ENCODE results near the gene C17orf107.
A peak's percentile ranks its signal among the peaks of the same experiment; 100 is the strongest.
"Not testable (repeated sequence)": the region's sequence is repeated elsewhere in the genome, so short reads cannot be mapped to it uniquely, and the experiment has no call there.

Gene C17orf107

DNA sequence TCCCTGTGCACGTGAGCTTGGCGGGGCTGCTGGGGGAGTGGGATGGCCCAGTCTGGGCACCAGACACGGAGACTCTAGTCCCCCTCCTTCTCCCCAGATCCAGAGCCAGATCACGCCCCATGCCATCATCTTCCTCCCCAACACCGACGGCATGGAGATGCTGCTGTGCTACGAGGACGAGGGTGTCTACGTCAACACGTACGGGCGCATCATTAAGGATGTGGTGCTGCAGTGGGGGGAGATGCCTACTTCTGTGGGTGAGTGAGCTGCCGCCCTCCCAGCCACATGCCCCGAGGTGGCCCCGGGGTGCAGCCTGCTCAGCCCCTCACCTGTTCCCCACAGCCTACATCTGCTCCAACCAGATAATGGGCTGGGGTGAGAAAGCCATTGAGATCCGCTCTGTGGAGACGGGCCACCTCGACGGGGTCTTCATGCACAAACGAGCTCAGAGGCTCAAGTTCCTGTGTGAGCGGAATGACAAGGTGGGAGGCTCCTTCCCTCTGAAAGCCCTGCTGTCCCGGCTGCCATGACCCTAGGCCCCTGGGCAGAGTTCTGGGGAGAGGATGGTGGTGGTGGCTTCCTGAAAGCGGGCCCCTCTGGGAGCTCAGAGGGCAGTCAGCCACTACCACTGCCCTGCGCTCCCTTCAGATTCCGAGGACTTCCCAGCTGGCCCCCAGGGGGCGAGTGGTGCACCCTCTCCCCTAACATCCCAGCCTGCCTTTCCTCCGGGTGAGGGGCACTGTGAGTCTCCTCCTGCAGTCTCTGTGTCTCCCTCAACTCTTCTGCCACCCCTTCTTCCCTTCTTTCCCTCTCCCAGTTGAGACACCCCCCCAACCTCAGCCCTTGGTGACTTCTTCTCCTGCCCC is 2.8 kb upstream of the C17orf107 start:
- in situ Hi-C loops (cut with HindIII; ENCODE audit: low pct_ligation_motif_present, low pct_unique_long_range_greater_than_20kb, low sequenced_read_pairs), result no loop called here
- no peak for DNase-seq

- in situ Hi-C loops (cut with HindIII; ENCODE audit: low pct_ligation_motif_present, low pct_unique_long_range_greater_than_20kb, low sequenced_read_pairs), result no loop called here
- no peak for DNase-seq
Measured at GRCh38 chr17:4897198-4897687, 2.1 kb upstream of the C17orf107 start.

DNA sequence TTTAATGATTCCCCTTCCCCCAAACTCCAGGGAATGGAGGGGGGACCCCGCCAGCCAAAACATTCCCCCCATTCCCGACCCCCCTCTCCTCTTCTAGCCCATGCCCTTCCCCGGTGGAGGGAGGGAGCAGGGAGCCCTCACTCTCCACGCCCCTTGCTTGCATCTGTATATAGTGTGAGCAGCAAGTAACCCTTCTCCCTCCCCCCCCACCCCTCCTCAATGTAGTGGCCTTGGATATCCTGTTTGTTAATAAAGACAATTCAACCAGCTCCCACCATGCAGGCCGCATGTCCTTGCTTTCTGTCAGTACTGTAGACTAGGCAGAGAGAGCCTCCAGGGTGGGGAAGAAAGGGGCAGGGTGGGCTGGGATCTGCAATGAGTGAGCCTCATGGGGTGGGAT is 1.6 kb upstream of the C17orf107 start:
- in situ Hi-C loops (cut with HindIII; ENCODE audit: low pct_ligation_motif_present, low pct_unique_long_range_greater_than_20kb, low sequenced_read_pairs), result no loop called here
- no peak for DNase-seq

GRCh38 chr17:4898351-4898750 is 985 bp upstream of the C17orf107 start:
- in situ Hi-C loops (cut with HindIII; ENCODE audit: low pct_ligation_motif_present, low pct_unique_long_range_greater_than_20kb, low sequenced_read_pairs), result no loop called here

DNA sequence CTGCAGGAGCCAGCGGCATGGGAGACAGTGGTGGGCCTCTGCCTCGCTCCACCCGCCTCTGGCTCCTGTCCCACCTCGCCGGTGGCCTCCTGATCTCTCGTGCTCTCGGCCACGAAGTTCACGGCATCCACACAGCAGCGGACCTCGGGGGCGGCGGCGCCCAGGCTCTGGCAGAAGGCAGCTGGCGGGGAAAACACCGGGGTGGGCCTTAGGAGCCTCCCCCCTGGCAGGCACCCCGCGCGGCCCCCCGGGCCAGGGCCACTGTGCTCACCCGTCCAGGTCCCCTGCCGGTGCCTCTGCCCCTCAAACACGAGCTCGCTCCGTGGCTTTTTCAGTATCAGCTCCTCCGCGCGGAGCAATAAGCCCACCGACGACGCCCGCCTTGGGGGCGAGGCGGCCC is 409 bp upstream of the C17orf107 start:
- DNase-seq, result no peak
- in situ Hi-C loops (cut with HindIII; ENCODE audit: low pct_ligation_motif_present, low pct_unique_long_range_greater_than_20kb, low sequenced_read_pairs), result no loop called here

More at GRCh38 chr17:4898351-4898750, 985 bp upstream of the C17orf107 start:
- DNase-seq, result no peak

- DNase-seq, result no peak
- in situ Hi-C loops (cut with HindIII; ENCODE audit: low pct_ligation_motif_present, low pct_unique_long_range_greater_than_20kb, low sequenced_read_pairs), result no loop called here
Measured at GRCh38 chr17:4900231-4901107, 1.1 kb downstream of the C17orf107 start.

DNA sequence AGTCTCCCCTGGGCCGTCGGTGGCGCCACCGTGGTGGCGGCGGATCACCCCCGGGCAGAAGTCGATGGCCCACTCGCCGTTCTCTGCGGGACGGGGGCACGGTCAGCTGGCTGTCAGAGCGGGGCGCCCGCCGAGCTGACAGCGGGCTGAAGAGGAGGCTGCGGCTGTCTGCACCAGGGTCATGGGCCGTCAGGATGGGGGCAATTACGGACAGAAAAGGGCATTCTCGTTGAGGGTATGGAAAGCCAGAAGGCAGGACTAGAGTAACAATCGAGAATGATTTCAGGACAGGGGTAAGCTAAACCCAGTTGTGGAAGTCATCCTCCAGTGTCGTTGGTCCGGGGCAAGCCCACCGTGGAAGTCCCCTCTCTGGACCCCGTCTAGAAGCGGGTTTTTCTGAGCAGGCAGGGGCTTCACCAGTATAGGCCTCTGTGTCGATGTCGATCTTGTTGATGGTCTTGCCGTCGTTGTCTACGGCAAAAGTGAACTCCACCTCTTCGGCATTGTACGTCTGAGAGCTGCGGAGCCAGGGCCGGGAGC is 1.8 kb downstream of the C17orf107 start:
- in situ Hi-C loops (cut with HindIII; ENCODE audit: low pct_ligation_motif_present, low pct_unique_long_range_greater_than_20kb, low sequenced_read_pairs), result no loop called here
- no peak for DNase-seq

DNA sequence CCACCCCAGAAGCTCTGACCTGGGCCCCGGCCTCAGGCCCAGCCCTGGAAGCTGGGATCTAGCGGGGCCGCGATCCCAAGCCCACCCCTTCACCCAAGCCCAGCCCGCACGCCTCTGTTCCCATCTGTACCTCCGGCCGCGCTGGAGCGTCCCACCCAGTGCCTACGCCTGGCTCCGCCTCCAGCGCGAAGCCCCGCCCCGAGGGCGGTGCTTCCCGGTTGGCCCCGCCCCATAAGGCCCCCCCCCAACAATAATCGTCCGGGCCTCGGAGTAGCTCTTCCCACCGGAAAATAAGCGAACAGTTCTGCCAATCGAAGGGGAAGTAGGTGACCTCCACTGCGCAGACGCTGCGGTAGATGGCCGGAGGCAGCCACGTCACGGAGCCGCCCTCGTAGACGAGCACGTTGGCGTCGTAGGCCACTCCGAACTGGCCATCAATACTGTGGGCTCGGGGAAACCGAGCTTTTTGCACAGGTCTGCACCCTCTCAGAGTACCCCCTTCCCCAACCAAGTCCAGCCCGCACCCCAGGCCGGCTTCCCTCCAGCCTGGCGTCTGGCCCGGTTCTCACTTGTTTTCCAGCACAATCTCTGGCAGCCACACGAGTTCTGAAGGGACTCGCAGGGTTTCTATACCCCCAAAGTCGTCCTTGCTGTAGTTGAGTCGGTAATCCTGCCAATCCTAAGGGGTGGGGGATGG is 2.5 kb downstream of the C17orf107 start:
- in situ Hi-C loops (cut with HindIII; ENCODE audit: low pct_ligation_motif_present, low pct_unique_long_range_greater_than_20kb, low sequenced_read_pairs), result no loop called here

GRCh38 chr17:4902540-4902939 is 3.2 kb downstream of the C17orf107 start:
- in situ Hi-C loops (cut with HindIII; ENCODE audit: low pct_ligation_motif_present, low pct_unique_long_range_greater_than_20kb, low sequenced_read_pairs), result no loop called here
- DNase-seq, result no peak

More for the DNA sequence above, 2.5 kb downstream of the C17orf107 start:
- DNase-seq, result no peak

DNA sequence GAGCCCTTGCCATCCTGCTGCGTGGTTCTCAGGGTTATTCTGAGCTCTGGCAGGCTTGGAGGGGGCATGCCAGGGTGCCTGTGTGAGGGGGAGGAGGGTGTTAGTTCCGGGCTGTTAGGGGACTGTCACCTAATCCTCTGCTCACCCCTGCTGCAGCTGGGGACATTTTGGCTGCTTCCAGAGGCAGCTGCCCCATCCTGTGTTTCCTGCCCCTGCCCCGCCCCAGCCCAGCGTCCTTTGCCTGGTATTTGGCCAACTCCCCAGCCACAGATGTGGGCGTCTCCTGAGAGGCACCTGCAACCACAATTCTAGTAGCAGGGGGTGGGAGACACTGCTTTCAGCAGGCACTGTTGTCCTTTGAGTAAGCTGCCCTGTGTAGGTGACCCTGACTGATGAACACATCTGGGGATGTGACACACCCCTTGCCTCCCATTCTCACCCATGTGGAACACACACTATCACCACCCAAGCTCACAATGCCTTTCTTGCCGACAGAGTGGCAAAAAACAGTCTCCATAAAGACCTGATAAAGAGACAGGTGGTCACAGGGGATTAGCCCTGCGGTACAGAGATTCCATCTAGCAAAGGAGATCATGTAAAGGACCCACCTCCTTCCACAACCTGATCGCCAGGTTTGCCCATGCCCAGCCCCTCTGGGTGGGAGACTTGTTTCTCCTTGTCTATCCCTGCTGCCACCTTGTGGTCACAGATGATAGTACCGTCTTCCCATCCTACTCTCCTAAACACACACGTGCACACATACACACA is 3.9 kb downstream of the C17orf107 start, which contains the start of gene CHRNE:
Gene CHRNE, minus strand, starts transcription at position 48 of the 768 bp plus-strand sequence. Its CDS starts 35 bp downstream, at position 13.
- DNase-seq, result peak; percentile 76
- in situ Hi-C loops (cut with HindIII; ENCODE audit: low pct_ligation_motif_present, low pct_unique_long_range_greater_than_20kb, low sequenced_read_pairs), result no loop called here

- in situ Hi-C loops (cut with HindIII; ENCODE audit: low pct_ligation_motif_present, low pct_unique_long_range_greater_than_20kb, low sequenced_read_pairs); DNase-seq: not testable (repeated sequence)
Measured at GRCh38 chr17:4906642-4907041, 7.3 kb downstream of the C17orf107 start.

DNA sequence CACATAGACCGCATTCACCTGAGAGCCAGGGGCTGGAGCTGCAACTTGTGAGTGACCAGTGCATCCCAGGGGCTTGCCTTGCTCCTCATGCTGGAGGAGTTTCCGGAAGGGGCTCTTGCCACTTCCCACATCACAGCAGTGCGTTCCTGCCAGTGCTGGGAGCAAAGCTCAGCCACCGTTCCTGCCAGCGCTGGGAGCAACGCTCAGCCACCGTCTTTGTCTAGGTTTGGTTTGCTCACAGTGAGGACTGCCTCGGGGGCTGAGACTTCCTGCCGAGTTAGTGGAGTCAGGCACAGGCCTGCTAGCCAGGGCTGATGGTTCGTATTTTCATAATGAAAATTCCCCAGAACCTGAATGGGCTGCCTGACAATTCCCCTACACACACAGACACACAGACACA is 9.0 kb downstream of the C17orf107 start:
- in situ Hi-C loops (cut with HindIII; ENCODE audit: low pct_ligation_motif_present, low pct_unique_long_range_greater_than_20kb, low sequenced_read_pairs), result no loop called here
- DNase-seq, result no peak

GRCh38 chr17:4908711-4909496 is 9.6 kb downstream of the C17orf107 start:
- in situ Hi-C loops (cut with HindIII; ENCODE audit: low pct_ligation_motif_present, low pct_unique_long_range_greater_than_20kb, low sequenced_read_pairs), result no loop called here
- DNase-seq, result peak; percentile 87

- in situ Hi-C loops (cut with HindIII; ENCODE audit: low pct_ligation_motif_present, low pct_unique_long_range_greater_than_20kb, low sequenced_read_pairs), result no loop called here
- DNase-seq, result peak; percentile 20
Measured at GRCh38 chr17:4913994-4914393, 14.7 kb downstream of the C17orf107 start.

GRCh38 chr17:4914551-4914950 is 15.2 kb downstream of the C17orf107 start:
- in situ Hi-C loops (cut with HindIII; ENCODE audit: low pct_ligation_motif_present, low pct_unique_long_range_greater_than_20kb, low sequenced_read_pairs); DNase-seq: not testable (repeated sequence)

DNA sequence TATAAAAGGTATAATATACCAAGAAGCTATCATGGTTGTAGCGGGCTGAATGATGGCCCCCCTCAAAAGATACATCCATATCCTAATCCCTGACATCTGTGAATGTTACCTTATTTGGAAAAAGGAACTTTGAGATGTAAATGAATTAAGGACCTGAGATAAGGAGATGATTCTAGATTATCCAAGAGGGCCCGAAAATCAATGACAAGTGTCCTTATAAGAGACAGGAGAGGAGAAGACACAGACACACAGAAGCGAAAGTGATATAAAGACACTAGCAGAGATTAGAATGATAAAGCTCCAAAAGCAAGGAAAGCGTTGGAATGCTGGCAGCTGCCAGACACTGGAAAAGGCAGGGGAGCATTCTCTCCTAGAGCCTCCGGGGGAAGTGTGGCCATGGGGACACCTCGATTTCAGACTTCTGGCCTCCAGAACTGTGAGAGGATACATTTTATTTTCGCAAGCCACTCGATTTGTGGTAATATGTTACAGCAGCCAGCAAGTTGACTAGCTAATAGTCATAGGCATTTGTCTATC is 20.2 kb downstream of the C17orf107 start:
- DNase-seq, result no peak
- in situ Hi-C loops (cut with HindIII; ENCODE audit: low pct_ligation_motif_present, low pct_unique_long_range_greater_than_20kb, low sequenced_read_pairs), result no loop called here

All from ACHN (cell line).